ENCODE results near the gene SLC38A7.

DNA sequence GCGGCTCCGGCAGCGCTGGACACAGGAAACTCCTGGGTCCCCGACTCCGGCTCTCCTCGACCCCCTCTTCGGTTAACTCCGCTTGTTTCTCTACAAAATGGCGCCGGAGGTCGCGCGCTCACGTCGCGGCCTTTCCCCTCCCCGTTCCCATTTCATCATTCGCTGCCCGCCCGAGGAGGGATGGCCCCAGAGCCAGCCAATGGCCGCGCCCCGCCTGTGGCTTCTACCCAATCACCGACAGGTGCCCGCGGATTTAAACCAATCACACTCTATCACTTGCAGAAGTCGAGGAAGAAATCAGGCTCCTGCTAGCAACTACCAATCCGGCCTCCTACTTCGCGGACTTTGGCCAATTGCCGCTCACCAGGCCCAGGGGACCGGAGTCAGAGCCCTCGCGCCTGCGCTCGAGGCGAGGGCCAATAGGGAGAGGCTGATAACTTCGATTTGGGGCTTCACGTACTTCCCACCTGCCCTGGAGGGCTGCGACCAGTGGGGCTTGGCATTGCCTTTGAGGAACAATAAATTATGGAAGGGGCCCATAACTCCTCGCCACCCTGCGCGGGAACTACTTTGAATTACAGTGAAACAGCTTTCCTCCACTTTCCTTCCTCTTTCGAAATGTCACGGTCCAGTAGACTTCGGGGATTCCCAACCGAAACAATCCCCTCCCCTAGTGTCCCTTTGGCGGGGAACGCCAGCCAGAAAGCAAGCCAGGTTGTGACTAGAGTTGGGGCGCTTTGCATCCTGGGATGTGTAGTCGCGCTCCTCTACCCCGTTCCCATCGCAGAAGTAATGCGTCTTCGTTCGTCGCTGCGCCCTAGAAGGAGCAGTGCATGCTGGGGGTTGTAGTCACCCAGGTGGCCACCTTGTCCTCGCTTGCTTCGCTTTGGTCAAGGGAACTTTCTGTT lies 54.6 kb downstream of the SLC38A7 start, which contains the start of gene CNOT1:
- TF ChIP-seq POLR2AphosphoS5 (IDR thresholded peaks at IDR 0.05; ENCODE audit: borderline replicate concordance, low read depth, low read length) = peak; percentile 83
- no peak for TF ChIP-seq EZH2 (IDR thresholded peaks at IDR 0.05)
